Astrocyte of the spinal cord (primary cell): ENCODE results near the gene SND1.

ENCODE experiments used
- DNase-seq: peaks from one replicate; pipeline ENCODE4 v3.0.0; 2011; ENCODE audit warnings: low read depth, low spot score
- H3K4me3 ChIP-seq: 2 replicates; pipeline ENCODE4 v1.5.1; 2011; ENCODE audit warnings: low read depth, mild to moderate bottlenecking, low read length, moderate library complexity
- in situ Hi-C: cut with HindIII; loops from 2 replicates; pipeline ENCODE4 v1.10.0; 2017; ENCODE audit warnings: low sequenced_read_pairs
- TF ChIP-seq, protein P1 (sequence below): IDR thresholded peaks from 2 replicates; pipeline ENCODE4 v1.5.1; 2012; ENCODE audit warnings: low read depth, mild to moderate bottlenecking, low read length, inconsistent platforms

Gene SND1

DNA sequence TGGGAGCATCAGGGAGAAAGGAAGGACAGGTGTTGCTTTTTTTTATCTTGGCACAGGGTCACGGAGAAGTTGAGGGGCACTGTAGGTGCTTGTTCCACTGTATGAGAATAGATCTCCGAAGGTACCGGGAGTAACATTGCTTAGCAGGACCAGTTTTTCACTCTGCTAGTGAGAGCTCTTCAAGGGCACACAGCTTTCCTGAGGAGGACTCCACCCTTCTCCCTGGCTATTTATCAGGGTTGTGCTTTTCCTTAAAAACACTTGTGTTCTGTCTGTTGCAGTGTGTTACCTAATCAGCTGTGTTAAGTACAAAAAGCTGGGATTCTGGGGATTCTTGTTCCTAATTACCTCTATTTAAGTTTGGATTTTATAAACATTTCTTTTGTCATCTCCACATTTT, 160.5 kb downstream of the SND1 start:
- TF ChIP-seq, protein P1, sequence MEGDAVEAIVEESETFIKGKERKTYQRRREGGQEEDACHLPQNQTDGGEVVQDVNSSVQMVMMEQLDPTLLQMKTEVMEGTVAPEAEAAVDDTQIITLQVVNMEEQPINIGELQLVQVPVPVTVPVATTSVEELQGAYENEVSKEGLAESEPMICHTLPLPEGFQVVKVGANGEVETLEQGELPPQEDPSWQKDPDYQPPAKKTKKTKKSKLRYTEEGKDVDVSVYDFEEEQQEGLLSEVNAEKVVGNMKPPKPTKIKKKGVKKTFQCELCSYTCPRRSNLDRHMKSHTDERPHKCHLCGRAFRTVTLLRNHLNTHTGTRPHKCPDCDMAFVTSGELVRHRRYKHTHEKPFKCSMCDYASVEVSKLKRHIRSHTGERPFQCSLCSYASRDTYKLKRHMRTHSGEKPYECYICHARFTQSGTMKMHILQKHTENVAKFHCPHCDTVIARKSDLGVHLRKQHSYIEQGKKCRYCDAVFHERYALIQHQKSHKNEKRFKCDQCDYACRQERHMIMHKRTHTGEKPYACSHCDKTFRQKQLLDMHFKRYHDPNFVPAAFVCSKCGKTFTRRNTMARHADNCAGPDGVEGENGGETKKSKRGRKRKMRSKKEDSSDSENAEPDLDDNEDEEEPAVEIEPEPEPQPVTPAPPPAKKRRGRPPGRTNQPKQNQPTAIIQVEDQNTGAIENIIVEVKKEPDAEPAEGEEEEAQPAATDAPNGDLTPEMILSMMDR = no peak
- DNase-seq = no peak
- in situ Hi-C loops = no loop called here
- no peak overlapping the region for H3K4me3 ChIP-seq

DNA sequence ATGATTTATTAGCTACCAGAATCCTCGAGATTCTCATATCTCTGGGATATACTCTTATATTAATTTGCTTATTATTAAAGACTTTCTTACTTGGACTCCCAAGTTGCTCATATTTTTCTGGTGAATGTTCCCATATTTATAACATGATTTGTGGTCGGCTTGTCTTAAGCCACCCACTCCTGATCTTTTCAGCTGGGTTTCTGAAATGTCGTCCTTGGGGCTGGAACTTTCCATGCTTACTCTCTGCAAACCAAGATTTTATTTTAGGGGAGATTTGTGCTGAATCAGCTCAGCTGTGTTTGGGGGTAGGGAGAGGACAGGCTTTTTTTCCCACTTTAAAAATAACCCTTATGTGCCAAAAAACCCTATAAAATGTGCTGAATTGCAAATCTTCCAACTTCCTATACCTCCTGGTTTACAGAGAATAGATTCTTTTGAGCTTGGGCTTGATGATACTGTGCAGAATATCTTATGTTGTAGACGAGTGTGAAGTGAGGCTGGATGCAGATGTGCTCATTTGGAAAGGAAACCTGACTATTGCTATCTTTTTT, 162.1 kb downstream of the SND1 start:
- in situ Hi-C loops = no loop called here
- H3K4me3 ChIP-seq = no peak overlapping the region
- TF ChIP-seq, protein P1 = no peak
- no peak for DNase-seq

DNA sequence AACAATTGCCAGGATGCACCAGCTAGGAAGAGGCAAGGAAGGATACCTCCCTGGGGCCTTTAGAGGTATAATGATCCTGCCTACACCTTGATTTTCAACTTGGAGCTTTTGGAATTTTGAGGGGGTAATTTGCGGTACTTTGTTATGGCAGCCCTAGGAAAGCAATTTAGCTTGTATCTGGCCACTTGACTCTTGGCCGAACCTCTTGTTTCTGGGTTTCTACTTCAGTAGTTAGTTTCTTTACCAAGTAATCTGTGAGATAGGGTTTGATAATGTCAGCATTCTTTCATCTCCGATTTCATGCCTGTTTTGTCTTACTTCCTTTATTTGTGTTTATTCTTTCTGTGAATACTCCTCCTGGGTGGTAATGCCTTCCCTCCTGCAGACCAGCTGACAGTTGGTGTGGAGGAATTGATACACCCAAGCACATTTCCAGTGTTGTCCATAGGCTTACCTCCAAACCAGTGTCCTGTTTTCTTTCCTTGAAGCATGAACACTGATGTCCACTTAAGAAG, 163.7 kb downstream of the SND1 start:
- no peak for DNase-seq
- TF ChIP-seq, protein P1 = no peak
- in situ Hi-C loops = no loop called here
- H3K4me3 ChIP-seq = no peak overlapping the region

DNA sequence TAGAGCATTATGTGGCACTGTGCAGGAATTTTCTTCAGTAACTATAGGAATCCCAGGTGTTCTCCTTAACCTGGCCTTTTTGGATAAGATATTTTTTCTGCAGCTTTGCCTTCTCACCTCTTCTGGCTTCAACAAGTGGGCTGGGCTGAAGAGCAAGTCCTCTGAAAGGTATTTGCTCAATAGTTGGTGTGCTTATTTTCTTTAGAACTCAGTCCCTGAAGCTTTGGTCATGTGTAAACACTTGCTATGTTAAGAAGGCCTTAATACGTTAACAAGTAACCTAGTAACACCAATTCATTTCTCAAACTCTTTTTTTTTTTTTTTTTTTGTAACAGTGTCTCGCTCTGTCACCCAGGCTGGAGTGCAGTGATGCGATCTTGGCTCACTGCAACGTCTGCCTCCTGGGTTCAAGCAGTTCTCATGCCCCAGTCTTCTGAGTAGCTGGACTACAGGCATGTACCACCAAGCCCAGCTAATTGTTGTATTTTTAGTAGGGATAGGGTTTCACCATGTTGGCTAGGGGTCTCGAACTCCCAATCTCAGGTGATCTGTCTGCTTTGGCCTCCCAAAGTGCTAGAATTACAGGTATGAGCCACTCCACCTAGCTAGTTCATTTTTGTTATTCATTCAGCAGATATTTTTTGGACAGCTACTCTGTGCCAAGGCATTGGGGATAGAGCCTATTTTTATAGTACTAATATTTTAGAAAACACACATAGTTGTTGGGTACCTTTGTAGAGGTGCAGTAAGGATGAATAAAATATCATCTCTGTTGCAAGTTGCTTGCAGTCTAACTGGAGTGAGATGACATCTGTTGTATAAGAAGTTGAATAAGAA, 164.6 kb downstream of the SND1 start:
- no peak for DNase-seq
- TF ChIP-seq, protein P1 = no peak
- in situ Hi-C loops = no loop called here
- H3K4me3 ChIP-seq = no peak overlapping the region

DNA sequence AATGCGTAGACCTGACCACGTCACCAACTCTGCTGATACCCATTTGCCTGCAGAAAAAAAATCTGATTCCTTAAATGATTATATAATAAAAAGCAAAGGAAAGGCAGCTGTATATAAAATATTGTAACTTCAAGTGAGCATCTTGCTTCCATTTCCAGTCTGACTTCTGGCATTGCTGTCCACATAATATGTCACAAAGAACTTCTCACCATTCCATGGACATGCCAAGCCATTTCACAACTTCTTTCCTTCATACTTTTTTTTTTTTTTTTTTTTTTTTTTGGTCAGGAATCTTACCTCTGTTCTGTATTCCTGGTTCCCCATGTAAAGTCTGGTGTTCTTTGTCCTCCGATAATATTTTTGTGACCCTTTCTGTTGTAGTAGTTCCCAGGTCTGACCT, 165.5 kb downstream of the SND1 start:
- TF ChIP-seq, protein P1 = no peak
- no peak for DNase-seq
- H3K4me3 ChIP-seq = no peak overlapping the region
- in situ Hi-C loops = no loop called here

DNA sequence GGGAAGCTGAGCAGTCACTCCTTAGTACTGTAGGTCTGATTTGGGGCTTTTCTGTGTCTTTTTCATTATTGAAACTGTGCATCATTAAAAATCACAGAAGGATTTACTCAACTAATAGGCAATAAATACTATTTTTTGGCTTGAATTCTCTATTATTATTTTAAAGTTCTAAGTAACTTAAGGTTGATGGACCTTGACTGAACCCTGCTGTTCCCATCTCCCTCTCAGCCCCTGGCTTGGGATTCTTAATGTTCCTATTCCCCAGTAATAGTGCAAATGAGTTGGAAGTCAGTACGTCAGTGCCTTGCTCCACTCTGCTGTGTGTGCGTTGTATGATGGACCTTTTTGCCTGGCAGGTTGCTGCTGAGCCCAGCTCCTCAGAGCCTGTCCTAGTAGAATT, 166.3 kb downstream of the SND1 start:
- in situ Hi-C loops = no loop called here
- TF ChIP-seq, protein P1 = no peak
- DNase-seq = no peak

More for the DNA sequence above, 166.3 kb downstream of the SND1 start:
- no peak overlapping the region for H3K4me3 ChIP-seq
